ENCODE results near the gene MYO7B.

The MYO7B gene

DNA sequence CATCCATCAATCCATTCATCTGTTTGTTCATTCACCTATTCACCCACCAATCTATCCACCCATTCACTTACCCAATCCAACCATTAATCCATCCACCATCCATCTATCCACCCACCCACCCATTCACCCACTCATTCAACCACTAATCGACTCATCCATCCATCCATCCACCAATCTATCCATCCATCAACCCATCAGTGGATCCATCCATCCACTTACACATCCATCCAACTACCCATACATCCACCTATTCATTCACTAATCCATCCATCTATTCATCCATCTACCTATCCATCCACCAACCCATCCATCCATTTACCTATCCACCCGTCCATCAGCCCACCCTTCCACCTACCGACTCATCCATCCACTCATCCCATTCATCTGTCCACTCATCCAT is 11.3 kb downstream of the MYO7B start:
- no peak overlapping the region for H2BK120ac ChIP-seq (ENCODE audit: low read depth, low read length)
- DNase-seq (ENCODE audit: low spot score) = no peak
- no peak overlapping the region for H4K91ac ChIP-seq (ENCODE audit: low read depth, low read length, poor library complexity)
- H2BK15ac ChIP-seq (ENCODE audit: low read length) = no peak overlapping the region
- WGBS, 2 donors (ENCODE audit: extremely low coverage in 2 of 2, insufficient read length in 2 of 2, insufficient replicate concordance in 1 of 2) = 100% methylated on average over 1 of the region's 3 CpGs
- H3K4ac ChIP-seq (ENCODE audit: low read length) = no peak overlapping the region
- H3K4me2 ChIP-seq (ENCODE audit: insufficient read depth, low read length, poor library complexity, severe bottlenecking) = no peak overlapping the region
- no peak overlapping the region for H3K14ac ChIP-seq (ENCODE audit: low read length)
- no peaks in the 10 kb centered on the region for H3K36me3 ChIP-seq (replicated peaks in 1 of 2; ENCODE audit: control insufficient read depth in 2 of 2, insufficient read depth in 2 of 2, low read length in 2 of 2)
- H3K4me3 ChIP-seq (ENCODE audit: low read length in 2 of 2) = no peak overlapping the region
- H3K79me1 ChIP-seq (ENCODE audit: low read depth, low read length) = no peaks in the 10 kb centered on the region
- no peak overlapping the region for H3K18ac ChIP-seq (ENCODE audit: low read length)
- no peak overlapping the region for H2BK12ac ChIP-seq (ENCODE audit: low read length)
- no peak overlapping the region for H3K23ac ChIP-seq (ENCODE audit: low read depth, low read length, poor library complexity)
- H3K4me1 ChIP-seq (ENCODE audit: control insufficient read depth in 2 of 2, insufficient read depth in 1 of 2, low read depth in 1 of 2, low read length in 2 of 2) = no peaks in the 10 kb centered on the region
- H2AK5ac ChIP-seq (ENCODE audit: low read depth, low read length) = no peak overlapping the region
- no peak overlapping the region for H4K8ac ChIP-seq (ENCODE audit: low read depth, low read length)
- peaks cover 0 to 36% (median 0%) of the 10 kb centered on the region in 3 experiments for H3K27me3 ChIP-seq (ENCODE audit: control insufficient read depth in 3 of 3, insufficient read depth in 3 of 3, low read depth in 1 of 3, low read length in 3 of 3)
- no peak overlapping the region for H2BK5ac ChIP-seq (ENCODE audit: low read length)
- no peak overlapping the region for H3K9ac ChIP-seq (ENCODE audit: low read depth, low read length, poor library complexity)
- H3K9me3 ChIP-seq (replicated peaks in 1 of 2; ENCODE audit: control insufficient read depth in 2 of 2, insufficient read depth in 1 of 2, low read depth in 1 of 2, low read length in 2 of 2) = peaks cover 0 to 2% of the 10 kb centered on the region in 2 donors
- no peak overlapping the region for H2AFZ ChIP-seq (ENCODE audit: low read length)
- H3K27ac ChIP-seq (replicated peaks; ENCODE audit: low read length) = no peak overlapping the region

DNA sequence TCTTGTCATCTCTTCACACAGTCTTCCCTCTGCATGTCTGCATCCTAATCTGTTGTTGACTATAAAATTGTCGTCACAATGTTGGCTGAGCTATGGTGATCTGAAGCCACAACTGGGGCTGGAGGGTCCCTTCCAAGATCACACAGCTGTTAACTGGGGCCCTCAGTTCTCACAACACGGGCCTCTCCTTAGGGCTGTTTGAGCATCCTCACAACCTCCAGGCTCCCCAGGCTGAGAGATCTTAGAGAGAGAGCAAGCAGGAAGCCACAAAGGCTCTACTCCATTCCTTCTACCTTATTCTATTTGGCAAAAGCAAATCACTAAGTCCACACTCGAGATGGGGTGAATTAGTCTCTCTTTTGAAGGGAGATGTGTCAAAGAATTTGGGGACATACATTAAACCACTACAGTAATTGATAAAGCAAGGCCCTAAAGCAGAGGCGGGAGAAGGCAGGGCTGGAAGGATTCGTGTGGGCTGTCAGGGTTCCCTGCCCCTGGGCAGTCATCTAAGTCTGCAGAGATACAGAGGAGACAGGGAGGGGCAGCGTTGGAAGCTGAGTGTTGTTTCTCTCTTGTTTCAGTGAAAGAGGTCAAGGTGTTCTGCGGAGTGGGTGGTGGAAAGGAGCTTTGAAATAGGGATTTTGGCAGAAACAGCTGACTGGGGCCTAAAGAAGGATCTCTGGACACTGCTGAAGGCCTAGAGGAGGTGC is 15.9 kb downstream of the MYO7B start:
- H3K4me2 ChIP-seq (ENCODE audit: insufficient read depth, low read length, poor library complexity, severe bottlenecking) = no peak overlapping the region
- no peak overlapping the region for H3K18ac ChIP-seq (ENCODE audit: low read length)
- H2BK15ac ChIP-seq (ENCODE audit: low read length) = no peak overlapping the region
- DNase-seq (ENCODE audit: low spot score) = no peak
- no peak overlapping the region for H3K14ac ChIP-seq (ENCODE audit: low read length)
- no peak overlapping the region for H2BK12ac ChIP-seq (ENCODE audit: low read length)
- no peaks in the 10 kb centered on the region for H3K4me1 ChIP-seq (ENCODE audit: control insufficient read depth in 2 of 2, insufficient read depth in 1 of 2, low read depth in 1 of 2, low read length in 2 of 2)
- no peak overlapping the region for H3K4me3 ChIP-seq (ENCODE audit: low read length in 2 of 2)
- no peak overlapping the region for H2AK5ac ChIP-seq (ENCODE audit: low read depth, low read length)
- no peak overlapping the region for H3K23ac ChIP-seq (ENCODE audit: low read depth, low read length, poor library complexity)
- H2BK120ac ChIP-seq (ENCODE audit: low read depth, low read length) = no peak overlapping the region
- H2BK5ac ChIP-seq (ENCODE audit: low read length) = no peak overlapping the region
- H3K79me1 ChIP-seq (ENCODE audit: low read depth, low read length) = no peaks in the 10 kb centered on the region
- H4K8ac ChIP-seq (ENCODE audit: low read depth, low read length) = no peak overlapping the region
- H3K27me3 ChIP-seq (ENCODE audit: control insufficient read depth in 3 of 3, insufficient read depth in 3 of 3, low read depth in 1 of 3, low read length in 3 of 3) = peaks cover 0 to 40% (median 0%) of the 10 kb centered on the region in 3 experiments
- no peak overlapping the region for H4K91ac ChIP-seq (ENCODE audit: low read depth, low read length, poor library complexity)
- peaks cover 0 to 2% of the 10 kb centered on the region in 2 donors for H3K9me3 ChIP-seq (replicated peaks in 1 of 2; ENCODE audit: control insufficient read depth in 2 of 2, insufficient read depth in 1 of 2, low read depth in 1 of 2, low read length in 2 of 2)
- H2AFZ ChIP-seq (ENCODE audit: low read length) = no peak overlapping the region
- no peak overlapping the region for H3K4ac ChIP-seq (ENCODE audit: low read length)
- no peaks in the 10 kb centered on the region for H3K36me3 ChIP-seq (replicated peaks in 1 of 2; ENCODE audit: control insufficient read depth in 2 of 2, insufficient read depth in 2 of 2, low read length in 2 of 2)
- H3K27ac ChIP-seq (replicated peaks; ENCODE audit: low read length) = no peak overlapping the region
- no CpG with 5 or more reads among the region's 7 CpGs for WGBS, 2 donors (ENCODE audit: extremely low coverage in 2 of 2, insufficient read length in 2 of 2, insufficient replicate concordance in 1 of 2)
- H3K9ac ChIP-seq (ENCODE audit: low read depth, low read length, poor library complexity) = no peak overlapping the region

DNA sequence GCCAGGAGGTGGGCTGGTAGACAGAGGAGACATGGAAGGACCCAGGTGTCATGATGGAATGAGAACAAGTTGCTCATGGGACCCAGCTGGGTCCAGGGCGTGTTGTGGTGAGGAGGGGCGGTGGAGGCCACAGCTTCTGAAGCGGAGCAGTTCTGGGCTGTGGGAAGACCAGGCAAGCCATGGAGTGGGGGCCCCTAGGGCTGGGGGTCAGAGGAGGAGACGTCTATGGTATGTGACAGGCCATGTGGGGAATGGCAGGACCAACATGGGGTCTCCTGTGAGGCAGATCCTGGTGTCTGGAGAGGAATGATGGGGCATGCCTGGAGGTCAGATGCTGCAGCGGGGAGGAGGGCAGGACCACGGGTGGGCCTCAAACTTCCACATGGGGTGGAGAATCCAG is 16.9 kb downstream of the MYO7B start:
- WGBS, 2 donors (ENCODE audit: extremely low coverage in 2 of 2, insufficient read length in 2 of 2, insufficient replicate concordance in 1 of 2) = no CpG with 5 or more reads among the region's 6 CpGs

DNA sequence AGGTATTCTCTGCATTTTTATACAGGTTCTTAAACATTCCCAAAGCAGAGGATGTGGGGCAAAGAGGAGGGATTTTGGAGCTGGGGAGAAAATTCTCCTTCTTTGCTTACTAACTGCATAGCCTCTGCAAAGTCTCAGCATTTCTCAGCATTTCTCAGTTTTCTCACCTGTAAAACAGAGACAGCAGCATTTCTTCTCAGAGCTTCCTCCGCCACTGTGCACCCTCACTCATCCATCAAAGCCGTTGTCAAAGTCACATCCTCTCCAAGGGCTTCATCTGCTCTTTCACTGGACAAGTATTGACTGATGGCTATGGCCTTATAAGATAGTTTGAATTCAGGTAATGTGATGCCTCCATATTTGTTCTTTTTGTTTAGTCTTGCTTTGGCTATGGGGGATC is 17.4 kb downstream of the MYO7B start:
- no peaks in the 10 kb centered on the region for H3K79me1 ChIP-seq (ENCODE audit: low read depth, low read length)
- peaks cover 0 to 2% of the 10 kb centered on the region in 2 donors for H3K9me3 ChIP-seq (replicated peaks in 1 of 2; ENCODE audit: control insufficient read depth in 2 of 2, insufficient read depth in 1 of 2, low read depth in 1 of 2, low read length in 2 of 2)
- H3K36me3 ChIP-seq (replicated peaks in 1 of 2; ENCODE audit: control insufficient read depth in 2 of 2, insufficient read depth in 2 of 2, low read length in 2 of 2) = no peaks in the 10 kb centered on the region
- H4K8ac ChIP-seq (ENCODE audit: low read depth, low read length) = no peak overlapping the region
- H3K4me1 ChIP-seq (ENCODE audit: control insufficient read depth in 2 of 2, insufficient read depth in 1 of 2, low read depth in 1 of 2, low read length in 2 of 2) = no peaks in the 10 kb centered on the region
- H3K18ac ChIP-seq (ENCODE audit: low read length) = no peak overlapping the region
- no peak overlapping the region for H2BK120ac ChIP-seq (ENCODE audit: low read depth, low read length)
- no peak overlapping the region for H2AK5ac ChIP-seq (ENCODE audit: low read depth, low read length)
- no peak overlapping the region for H2BK5ac ChIP-seq (ENCODE audit: low read length)
- H3K4me2 ChIP-seq (ENCODE audit: insufficient read depth, low read length, poor library complexity, severe bottlenecking) = no peak overlapping the region
- H3K27ac ChIP-seq (replicated peaks; ENCODE audit: low read length) = no peak overlapping the region
- no peak overlapping the region for H4K91ac ChIP-seq (ENCODE audit: low read depth, low read length, poor library complexity)
- no peak overlapping the region for H3K23ac ChIP-seq (ENCODE audit: low read depth, low read length, poor library complexity)
- DNase-seq (ENCODE audit: low spot score) = no peak
- no CpG with 5 or more reads among the region's 2 CpGs for WGBS, 2 donors (ENCODE audit: extremely low coverage in 2 of 2, insufficient read length in 2 of 2, insufficient replicate concordance in 1 of 2)
- H2BK15ac ChIP-seq (ENCODE audit: low read length) = no peak overlapping the region
- H3K4me3 ChIP-seq (ENCODE audit: low read length in 2 of 2) = no peak overlapping the region
- no peak overlapping the region for H2BK12ac ChIP-seq (ENCODE audit: low read length)
- no peak overlapping the region for H3K4ac ChIP-seq (ENCODE audit: low read length)
- H3K9ac ChIP-seq (ENCODE audit: low read depth, low read length, poor library complexity) = no peak overlapping the region
- H3K14ac ChIP-seq (ENCODE audit: low read length) = no peak overlapping the region
- peaks cover 0 to 31% (median 0%) of the 10 kb centered on the region in 3 experiments for H3K27me3 ChIP-seq (ENCODE audit: control insufficient read depth in 3 of 3, insufficient read depth in 3 of 3, low read depth in 1 of 3, low read length in 3 of 3)
- no peak overlapping the region for H2AFZ ChIP-seq (ENCODE audit: low read length)

More for the DNA sequence above, 16.9 kb downstream of the MYO7B start:
- Histone ChIP-seq H3K4me3 (ENCODE audit: low read length in 2 of 2) (no peak overlapping the region), H2BK15ac (ENCODE audit: low read length) (no peak overlapping the region), H2BK120ac (ENCODE audit: low read depth, low read length) (no peak overlapping the region), H3K9me3 (replicated peaks in 1 of 2; ENCODE audit: control insufficient read depth in 2 of 2, insufficient read depth in 1 of 2, low read depth in 1 of 2, low read length in 2 of 2) (peaks cover 0 to 2% of the 10 kb centered on the region in 2 donors), H3K18ac (ENCODE audit: low read length) (peak overlapping the region; percentile 6), H4K91ac (ENCODE audit: low read depth, low read length, poor library complexity) (no peak overlapping the region), H3K79me1 (ENCODE audit: low read depth, low read length) (no peaks in the 10 kb centered on the region), H2AK5ac (ENCODE audit: low read depth, low read length) (no peak overlapping the region), H3K27me3 (ENCODE audit: control insufficient read depth in 3 of 3, insufficient read depth in 3 of 3, low read depth in 1 of 3, low read length in 3 of 3) (peaks cover 0 to 36% (median 0%) of the 10 kb centered on the region in 3 experiments), H2BK12ac (ENCODE audit: low read length) (no peak overlapping the region), H2BK5ac (ENCODE audit: low read length) (no peak overlapping the region), H3K9ac (ENCODE audit: low read depth, low read length, poor library complexity) (no peak overlapping the region), H4K8ac (ENCODE audit: low read depth, low read length) (no peak overlapping the region), H3K23ac (ENCODE audit: low read depth, low read length, poor library complexity) (peak overlapping the region; percentile 6), H3K36me3 (replicated peaks in 1 of 2; ENCODE audit: control insufficient read depth in 2 of 2, insufficient read depth in 2 of 2, low read length in 2 of 2) (no peaks in the 10 kb centered on the region), H3K4me1 (ENCODE audit: control insufficient read depth in 2 of 2, insufficient read depth in 1 of 2, low read depth in 1 of 2, low read length in 2 of 2) (no peaks in the 10 kb centered on the region), H2AFZ (ENCODE audit: low read length) (no peak overlapping the region), H3K4ac (ENCODE audit: low read length) (no peak overlapping the region), H3K4me2 (ENCODE audit: insufficient read depth, low read length, poor library complexity, severe bottlenecking) (no peak overlapping the region), H3K27ac (replicated peaks; ENCODE audit: low read length) (no peak overlapping the region), H3K14ac (ENCODE audit: low read length) (no peak overlapping the region)
- DNase-seq (ENCODE audit: low spot score) = no peak
